ENCODE measurements around the gene JAG2.

Gene JAG2

GRCh38 chr14:105203057-105203531 lies 34.5 kb upstream of the JAG2 start:
- DNase-seq = peak; percentile 45

- no peak for DNase-seq
Observed at GRCh38 chr14:105201925-105202513, 33.4 kb upstream of the JAG2 start.

- DNase-seq = no peak
Observed at GRCh38 chr14:105201156-105201924, 32.8 kb upstream of the JAG2 start.

GRCh38 chr14:105200641-105201040 lies 32.1 kb upstream of the JAG2 start:
- no peak for DNase-seq

- no peak for DNase-seq
Observed at GRCh38 chr14:105200074-105200473, 31.5 kb upstream of the JAG2 start.

- no peak for DNase-seq
Observed at GRCh38 chr14:105199093-105199492, 30.5 kb upstream of the JAG2 start.

GRCh38 chr14:105198588-105198987 lies 30.0 kb upstream of the JAG2 start:
- DNase-seq = no peak

GRCh38 chr14:105197211-105197641 lies 28.6 kb upstream of the JAG2 start:
- no peak for DNase-seq

GRCh38 chr14:105196265-105196960 lies 27.8 kb upstream of the JAG2 start:
- no peak for DNase-seq

GRCh38 chr14:105195522-105196264 lies 27.1 kb upstream of the JAG2 start:
- DNase-seq = no peak

GRCh38 chr14:105195051-105195450 lies 26.5 kb upstream of the JAG2 start:
- no peak for DNase-seq

GRCh38 chr14:105193916-105194782 lies 25.6 kb upstream of the JAG2 start:
- DNase-seq = no peak

GRCh38 chr14:105192866-105193731 lies 24.5 kb upstream of the JAG2 start:
- no peak for DNase-seq

- no peak for DNase-seq
Observed at GRCh38 chr14:105187935-105188524, 19.5 kb upstream of the JAG2 start.

GRCh38 chr14:105187116-105187515 lies 18.5 kb upstream of the JAG2 start:
- DNase-seq = no peak

GRCh38 chr14:105185973-105186372 lies 17.4 kb upstream of the JAG2 start:
- no peak for DNase-seq

- DNase-seq = no peak
Observed at GRCh38 chr14:105185001-105185400, 16.4 kb upstream of the JAG2 start.

- no peak for DNase-seq
Observed at GRCh38 chr14:105184461-105184860, 15.9 kb upstream of the JAG2 start.

GRCh38 chr14:105182296-105183020 lies 13.9 kb upstream of the JAG2 start:
- DNase-seq = no peak
